Endothelial cell of umbilical vein (primary cell): ENCODE measurements around the gene ALDH1A3.

Source experiments
- POLR2AphosphoS5 ChIP-seq: IDR thresholded peaks from 2 replicates; pipeline ENCODE4 v1.6.1; 2012; ENCODE audit warnings: low read depth, mild to moderate bottlenecking, control low read depth, low read length, moderate library complexity; ENCODE audit not compliant: insufficient read depth
- TF ChIP-seq, protein P1 (sequence below), 2 donors: IDR thresholded peaks; 1 replicate in 1 of 2; 2 replicates in 1 of 2; pipeline ENCODE4 v1.5.1; 2011; ENCODE audit warnings: low read length in 2 of 2, mild to moderate bottlenecking in 2 of 2, moderate library complexity in 2 of 2, control low read depth in 1 of 2, inconsistent platforms in 1 of 2, low read depth in 1 of 2; ENCODE audit not compliant: insufficient read depth in 1 of 2; ENCODE audit errors: extremely low read depth in 1 of 2

DNA sequence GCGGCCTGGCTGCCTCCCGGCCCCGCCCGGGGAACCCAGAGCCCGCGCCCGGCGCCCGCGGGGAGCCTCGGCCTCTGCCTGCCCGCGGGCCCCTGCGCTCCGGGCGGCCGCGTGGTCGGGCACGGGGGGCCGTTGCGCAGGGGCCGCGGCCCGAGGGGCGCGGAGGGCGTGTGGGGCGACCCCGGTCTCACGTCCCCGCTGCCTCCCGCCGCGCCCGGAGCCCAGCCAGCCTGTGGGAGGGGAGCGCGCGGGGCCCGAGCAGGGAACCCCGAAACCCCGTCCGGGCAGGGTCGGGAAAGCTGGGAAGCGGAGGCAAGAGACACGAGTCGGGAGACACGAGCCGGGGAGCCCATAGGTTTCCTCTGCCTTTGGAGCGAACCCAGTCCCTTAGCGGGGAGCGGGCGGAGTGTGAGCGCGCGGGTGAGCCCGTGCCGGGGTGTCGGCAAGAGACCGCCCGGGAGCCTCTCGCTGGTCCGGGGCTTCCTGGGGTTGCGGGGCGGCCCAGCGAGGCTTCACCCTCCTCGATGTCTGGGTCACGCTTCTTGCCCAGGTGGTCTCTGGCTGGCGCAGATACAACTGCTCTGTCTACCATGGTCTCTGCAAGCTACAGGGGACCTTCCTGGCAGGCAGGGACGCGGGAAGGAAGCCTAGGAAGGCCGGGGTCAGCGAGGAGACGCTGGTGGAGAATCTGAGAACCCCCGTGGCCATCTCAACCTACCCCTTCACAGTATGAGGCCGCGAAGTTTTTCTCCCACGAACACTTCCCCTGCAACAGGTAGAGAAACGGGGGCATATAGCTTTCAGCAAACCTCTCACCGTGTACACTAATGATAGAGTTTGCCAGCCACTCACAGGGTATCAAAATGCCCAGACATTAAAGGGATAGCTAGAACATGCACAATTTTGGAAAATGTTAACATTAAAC lies 40.1 kb downstream of the ALDH1A3 start:
- TF ChIP-seq, protein P1, sequence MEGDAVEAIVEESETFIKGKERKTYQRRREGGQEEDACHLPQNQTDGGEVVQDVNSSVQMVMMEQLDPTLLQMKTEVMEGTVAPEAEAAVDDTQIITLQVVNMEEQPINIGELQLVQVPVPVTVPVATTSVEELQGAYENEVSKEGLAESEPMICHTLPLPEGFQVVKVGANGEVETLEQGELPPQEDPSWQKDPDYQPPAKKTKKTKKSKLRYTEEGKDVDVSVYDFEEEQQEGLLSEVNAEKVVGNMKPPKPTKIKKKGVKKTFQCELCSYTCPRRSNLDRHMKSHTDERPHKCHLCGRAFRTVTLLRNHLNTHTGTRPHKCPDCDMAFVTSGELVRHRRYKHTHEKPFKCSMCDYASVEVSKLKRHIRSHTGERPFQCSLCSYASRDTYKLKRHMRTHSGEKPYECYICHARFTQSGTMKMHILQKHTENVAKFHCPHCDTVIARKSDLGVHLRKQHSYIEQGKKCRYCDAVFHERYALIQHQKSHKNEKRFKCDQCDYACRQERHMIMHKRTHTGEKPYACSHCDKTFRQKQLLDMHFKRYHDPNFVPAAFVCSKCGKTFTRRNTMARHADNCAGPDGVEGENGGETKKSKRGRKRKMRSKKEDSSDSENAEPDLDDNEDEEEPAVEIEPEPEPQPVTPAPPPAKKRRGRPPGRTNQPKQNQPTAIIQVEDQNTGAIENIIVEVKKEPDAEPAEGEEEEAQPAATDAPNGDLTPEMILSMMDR (IDR thresholded peaks at IDR 0.05; ENCODE audit: extremely low read depth in 1 of 2, insufficient read depth in 1 of 2, low read depth in 1 of 2, low read length in 2 of 2) = no peak
- no peak for TF ChIP-seq POLR2AphosphoS5
